IPS-NIHi7 (cell line): ENCODE results near the gene ZDBF2.
A peak's percentile ranks its signal among the peaks of the same experiment; 100 is the strongest.
"Not testable (repeated sequence)": the region's sequence is repeated elsewhere in the genome, so short reads cannot be mapped to it uniquely, and the experiment has no call there.

Experiments
- DNase-seq: peaks from one replicate; pipeline ENCODE4 v3.0.0; 2012; ENCODE audit warnings: mixed read lengths; ENCODE audit errors: extremely low spot score

Gene ZDBF2

DNA sequence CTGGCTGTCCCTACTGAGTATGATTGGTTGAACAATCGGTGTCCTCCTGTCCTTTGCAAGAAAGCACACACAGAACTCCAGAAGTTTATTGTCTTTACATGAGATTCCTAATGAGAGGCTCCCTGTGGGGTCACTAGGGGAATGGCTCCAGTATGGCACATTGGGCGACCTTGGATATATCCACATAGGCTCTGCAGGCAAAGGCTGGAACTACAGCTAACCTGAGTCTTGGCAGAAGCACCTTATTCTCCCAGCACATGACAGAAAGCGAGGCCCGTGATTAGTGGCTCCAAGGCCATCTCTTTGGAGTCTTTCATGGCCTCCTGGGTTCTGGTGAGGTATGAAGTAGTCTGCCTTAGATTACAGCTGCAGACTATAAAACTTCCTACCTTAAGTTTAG, 49.0 kb downstream of the ZDBF2 start:
- DNase-seq = peak; percentile 38

DNA sequence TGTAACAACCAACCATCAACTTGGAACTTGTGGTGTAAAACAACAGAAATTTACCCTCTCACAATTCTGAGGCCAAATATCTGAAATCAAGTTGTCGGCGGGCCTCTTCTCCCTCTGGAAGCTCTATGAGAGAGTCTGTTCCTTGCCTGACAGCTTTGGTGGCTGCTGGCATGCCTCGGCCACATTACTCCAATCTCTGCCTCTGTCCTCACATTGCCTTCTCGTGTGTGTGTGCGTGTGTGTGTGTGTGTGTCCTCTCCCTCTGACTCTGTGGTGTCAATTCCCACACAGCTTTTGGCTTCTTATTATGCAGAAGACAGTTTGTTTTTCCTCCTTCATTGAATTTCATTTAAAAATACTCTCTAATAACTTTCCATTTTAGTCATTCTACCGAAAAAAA, 50.4 kb downstream of the ZDBF2 start:
- DNase-seq = no peak

DNA sequence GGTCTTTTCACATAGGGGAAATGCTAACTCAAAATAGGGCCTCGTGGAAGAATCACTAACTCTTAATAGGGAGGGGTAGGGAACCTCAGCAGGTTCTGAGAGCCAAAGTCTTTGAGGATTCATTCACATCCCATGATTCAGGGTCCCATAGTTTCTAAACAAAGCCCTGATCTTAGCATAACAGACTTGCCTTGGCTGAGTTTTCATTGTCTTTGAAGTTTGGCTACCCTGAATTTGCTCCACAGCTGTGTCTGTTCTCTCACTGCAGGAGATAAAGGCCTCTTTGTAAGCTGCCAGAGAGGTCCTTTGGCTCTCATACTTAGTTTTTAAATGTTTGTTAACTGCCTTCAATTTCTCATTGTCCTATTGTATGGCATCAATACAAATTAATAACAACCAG, 54.5 kb downstream of the ZDBF2 start:
- DNase-seq = peak; percentile 37

DNA sequence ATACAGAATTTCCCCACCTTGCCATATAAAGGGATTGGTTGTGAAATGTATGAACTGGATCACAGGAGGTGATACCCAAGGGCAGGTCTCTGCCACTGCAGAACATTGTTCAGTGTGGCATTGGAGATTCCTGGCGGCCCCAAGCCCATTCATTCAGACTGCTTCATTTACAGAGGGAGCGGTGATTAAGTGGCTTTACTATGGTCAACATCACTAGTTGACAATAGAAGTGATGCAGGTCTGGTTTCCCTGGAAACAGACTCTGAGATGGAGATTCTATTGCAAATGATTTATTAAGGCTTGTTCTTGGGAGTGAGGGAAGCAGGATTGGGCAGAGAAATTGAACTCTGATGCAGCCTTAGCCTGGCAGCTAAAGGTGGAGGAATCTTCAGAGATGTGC, 62.4 kb downstream of the ZDBF2 start:
- DNase-seq = no peak

DNA sequence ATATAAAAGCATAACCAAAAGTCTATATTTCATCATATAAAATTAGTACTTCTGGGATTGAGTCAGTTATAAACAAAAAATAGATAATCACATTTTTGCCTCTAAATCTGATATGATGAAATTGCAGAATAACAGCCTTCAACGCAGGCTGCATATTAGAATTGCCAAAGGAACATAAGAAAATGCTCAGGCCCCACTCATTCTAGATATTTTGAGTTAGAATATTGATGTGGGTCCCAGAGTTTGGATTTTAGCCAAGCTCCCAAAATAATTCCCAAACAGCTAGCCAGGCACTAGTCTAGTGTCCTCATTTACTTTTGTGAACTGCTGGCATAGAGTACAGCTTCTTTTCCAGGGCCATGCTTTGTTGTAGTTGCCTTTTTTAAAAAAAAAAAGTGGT, 63.5 kb downstream of the ZDBF2 start:
- DNase-seq = no peak

DNA sequence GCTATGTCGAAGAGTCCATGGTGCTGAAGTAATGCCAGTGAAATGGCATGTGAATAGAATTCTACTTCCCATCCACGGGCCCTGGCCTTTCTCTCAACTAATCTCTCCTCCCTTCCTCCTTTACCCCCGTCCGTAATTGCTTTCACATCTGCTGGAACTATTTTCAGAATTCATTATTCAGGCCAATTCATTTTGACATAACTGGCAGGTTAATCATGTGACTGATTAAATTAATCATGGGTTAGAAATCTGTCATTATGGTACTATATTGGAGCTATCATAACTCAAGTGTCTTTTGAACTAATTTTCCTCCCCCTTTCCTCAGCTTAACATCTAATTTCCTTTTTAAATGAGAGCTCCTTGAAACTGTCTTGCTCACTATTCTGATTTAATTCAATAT, 66.9 kb downstream of the ZDBF2 start:
- no peak for DNase-seq

DNA sequence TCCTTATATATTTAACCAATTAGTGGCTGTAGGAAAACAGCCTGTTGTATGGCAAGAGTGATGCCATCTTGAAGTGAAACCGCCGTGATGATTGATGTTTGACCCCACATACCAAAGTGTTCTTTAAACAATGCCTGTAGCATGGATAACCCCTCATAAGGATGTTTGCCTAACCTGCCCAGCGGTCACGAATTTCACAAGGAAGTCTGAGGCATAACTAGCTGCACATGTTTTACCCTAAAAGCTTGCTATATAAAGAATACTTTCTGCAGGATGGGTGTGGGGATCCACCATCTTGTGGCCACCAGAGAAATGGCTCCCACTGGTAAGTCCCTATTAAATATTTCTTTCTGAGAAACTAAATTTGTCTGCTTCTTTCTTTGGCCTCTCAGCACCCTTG, 68.7 kb downstream of the ZDBF2 start:
- no peak for DNase-seq

DNA sequence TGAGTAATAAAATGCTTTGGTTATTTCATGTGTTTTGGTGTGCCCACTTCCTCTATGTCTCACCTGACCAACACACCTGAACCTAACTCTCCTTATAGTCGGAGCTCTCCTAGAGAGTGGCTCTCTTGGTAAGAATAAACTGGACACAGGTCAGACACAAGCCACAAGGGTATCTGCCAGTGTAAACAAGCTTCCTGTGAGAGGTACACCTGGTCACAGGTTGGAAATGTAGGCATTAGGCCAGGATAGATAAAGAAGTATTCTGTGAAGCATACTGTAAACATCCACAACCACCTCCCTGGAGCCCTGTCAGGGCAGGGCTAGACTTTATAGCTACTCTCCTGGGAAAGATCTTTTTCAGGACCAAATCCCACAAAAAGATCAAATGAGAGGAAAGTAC, 69.4 kb downstream of the ZDBF2 start:
- no peak for DNase-seq

DNA sequence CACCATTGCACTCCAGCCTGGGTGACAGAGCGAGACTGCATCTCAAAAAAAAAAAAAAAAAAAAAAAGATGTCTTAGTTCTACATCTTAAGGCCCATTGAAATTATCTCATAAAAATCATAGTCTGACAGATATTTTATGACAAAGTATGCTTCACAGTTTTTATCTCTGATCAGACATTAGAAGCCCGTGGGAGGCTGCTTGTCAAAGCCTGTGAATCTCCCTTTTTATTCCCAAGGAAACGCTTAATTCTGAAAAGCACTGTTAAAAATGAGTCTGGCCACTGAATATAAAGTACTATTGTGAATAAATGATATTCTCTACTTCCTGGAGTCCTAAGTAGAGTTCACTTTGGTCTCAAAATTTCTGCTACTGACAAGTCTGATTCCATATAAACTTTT, 71.1 kb downstream of the ZDBF2 start:
- no peak for DNase-seq

DNA sequence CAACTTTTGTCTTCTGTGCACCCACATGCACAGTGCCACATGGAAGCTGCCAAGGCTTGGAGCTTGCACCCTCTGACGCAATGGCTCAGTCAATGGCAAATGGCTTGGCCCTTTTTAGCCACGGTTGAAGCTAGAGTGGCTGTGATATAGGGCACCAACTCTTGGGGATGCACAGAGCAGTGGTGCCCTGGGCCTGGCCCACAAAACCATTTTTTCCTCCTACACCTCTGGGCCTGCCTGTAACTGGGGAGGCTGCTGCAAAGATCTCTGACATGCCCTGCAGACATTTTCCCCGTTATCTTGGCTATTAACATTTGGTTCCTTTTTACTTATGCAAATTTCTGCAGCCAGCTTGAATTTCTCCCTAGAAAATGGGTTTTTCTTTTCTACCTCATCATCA, 74.9 kb downstream of the ZDBF2 start:
- no peak for DNase-seq

DNA sequence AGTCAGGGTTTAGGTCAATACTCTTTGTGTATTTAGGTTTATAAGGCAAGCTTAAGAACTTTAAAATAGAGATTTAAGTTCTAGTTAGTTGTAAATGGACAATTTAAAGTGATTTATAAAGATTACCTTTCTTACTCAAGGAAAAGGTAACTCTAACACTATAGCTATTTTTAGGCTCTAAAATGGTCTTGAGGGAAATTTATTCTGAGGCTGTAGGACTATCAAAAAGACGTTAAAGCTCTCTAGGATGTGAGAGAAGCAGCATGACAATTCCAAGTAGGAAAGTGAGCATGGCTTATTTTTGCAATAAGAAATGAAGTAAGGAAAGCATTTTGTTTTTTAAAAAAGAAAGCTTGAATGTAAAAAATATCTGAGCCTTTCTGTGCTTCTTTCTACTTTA, 78.1 kb downstream of the ZDBF2 start:
- no peak for DNase-seq

DNA sequence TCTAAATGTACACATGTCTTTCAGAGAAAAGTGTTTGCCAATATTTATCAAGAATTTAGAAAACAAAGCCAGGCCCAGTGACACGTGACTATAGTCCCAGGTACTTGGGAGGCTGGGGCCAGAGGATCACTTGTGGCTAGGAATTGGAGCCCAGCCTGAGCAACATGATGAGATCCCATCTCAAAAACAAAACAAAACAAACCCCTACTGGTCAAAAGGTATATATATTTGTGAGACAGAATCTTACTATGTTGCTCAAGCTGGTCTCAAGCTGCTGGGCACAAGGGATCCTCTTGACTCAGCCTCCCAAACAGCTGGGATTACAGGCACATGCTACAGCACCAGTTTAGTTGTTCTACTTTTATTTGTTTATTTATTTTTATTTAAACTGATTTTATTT, 79.2 kb downstream of the ZDBF2 start:
- no peak for DNase-seq

DNA sequence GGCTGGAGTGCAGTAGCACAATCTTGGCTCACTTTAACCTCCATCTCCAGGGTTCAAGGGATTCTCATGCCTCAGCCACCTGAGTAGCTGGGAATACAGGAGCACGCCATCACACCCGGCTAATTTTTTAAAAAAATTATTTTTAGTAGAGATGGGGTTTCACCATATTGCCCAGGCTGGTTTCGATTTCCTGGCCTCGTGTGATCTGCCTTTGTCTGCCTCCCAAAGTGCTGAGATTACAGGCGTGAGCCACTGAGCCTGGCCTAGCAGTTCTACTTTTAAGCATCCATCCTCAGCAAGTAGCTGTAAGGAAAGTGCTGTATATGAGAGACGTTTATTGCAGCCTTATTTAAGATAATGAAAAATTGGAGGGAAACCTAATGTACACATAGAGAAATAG, 79.7 kb downstream of the ZDBF2 start:
- DNase-seq = no peak

DNA sequence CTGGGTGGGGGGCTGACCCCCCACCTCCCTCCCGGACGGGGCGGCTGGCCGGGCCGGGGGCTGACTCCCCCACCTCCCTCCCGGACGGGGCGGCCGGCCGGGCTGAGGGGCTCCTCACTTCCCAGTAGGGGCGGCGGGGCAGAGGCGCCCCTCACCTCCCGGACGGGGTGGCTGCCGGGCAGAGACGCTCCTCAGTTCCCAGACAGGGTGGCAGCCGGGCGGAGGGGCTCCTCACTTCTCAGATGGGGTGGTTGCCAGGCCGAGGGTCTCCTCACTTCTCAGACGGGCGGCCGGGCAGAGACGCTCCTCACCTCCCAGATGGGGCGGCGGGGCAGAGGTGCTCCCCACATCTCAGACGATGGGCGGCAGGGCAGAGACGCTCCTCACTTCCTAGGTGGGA, 82.4 kb downstream of the ZDBF2 start:
- not testable (repeated sequence) for DNase-seq

DNA sequence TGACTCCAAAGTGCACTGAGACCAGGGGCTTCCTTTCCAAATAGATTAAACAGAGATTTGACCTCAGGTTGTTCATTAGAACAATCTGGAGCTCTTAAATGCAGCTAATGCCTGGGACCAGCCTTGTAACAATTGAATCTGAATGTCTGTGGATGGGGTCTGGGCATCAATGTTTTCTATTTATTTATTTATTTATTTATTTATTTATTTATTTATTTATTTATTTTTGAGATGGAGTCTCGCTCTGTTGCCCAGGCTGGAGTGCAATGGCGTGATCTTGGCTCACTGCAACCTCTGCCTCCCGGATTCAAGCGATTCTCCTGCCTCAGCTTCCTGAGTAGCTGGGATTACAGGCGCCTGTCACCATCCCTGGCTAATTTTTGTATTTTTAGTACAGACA, 86.4 kb downstream of the ZDBF2 start:
- not testable (repeated sequence) for DNase-seq

DNA sequence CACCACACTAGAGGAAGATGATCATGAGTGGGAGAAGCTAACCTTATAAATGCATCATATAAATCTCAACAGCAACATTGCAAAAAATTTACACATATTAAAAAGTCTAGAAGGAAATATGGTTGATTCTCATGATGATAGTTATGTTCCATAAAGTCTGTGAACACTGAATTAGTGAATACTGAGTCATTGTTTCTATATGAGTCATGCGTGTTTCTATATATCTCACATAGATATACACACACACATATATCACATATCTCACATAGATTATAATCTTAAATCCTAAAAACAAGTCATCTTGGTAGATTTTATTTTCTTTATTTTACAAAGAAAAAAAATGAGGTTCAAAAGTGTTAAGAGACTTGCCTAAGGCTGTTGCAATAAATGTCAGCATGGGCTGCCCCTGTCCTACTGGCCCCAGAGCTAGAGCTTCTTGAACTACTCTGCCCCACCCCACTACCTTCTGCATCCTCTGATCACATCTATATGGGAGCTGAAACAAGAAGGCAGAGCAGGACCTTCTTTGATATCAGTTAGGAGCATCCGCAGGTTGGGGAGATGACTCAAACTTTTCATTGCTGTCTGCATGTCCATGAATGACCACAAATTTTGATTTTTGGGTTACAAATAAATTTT, 87.1 kb downstream of the ZDBF2 start:
- no peak for DNase-seq
